HG03045 (cell line): Measurements from ENCODE around the gene CABCOCO1.
A peak's percentile ranks its signal among the peaks of the same experiment; 100 is the strongest.
"Not testable (repeated sequence)": the region's sequence is repeated elsewhere in the genome, so short reads cannot be mapped to it uniquely, and the experiment has no call there.

ENCODE experiments used
- ATAC-seq: cut with Tn5 transposase; IDR thresholded peaks from one replicate; pipeline ENCODE4 v1.9.1; 2021; ENCODE audit warnings: mild to moderate bottlenecking, moderate library complexity; ENCODE audit not compliant: unreplicated experiment

Gene CABCOCO1

GRCh38 chr10:61705022-61705613 is 42.4 kb downstream of the CABCOCO1 start:
- no peak for ATAC-seq

GRCh38 chr10:61708846-61709245 is 46.1 kb downstream of the CABCOCO1 start:
- ATAC-seq, result no peak

GRCh38 chr10:61712105-61712504 is 49.4 kb downstream of the CABCOCO1 start:
- not testable (repeated sequence) for ATAC-seq

- not testable (repeated sequence) for ATAC-seq
These were observed 56.7 kb downstream of the CABCOCO1 start for GRCh38 chr10:61719475-61719874.

- ATAC-seq, result no peak
These were observed 57.2 kb downstream of the CABCOCO1 start for GRCh38 chr10:61719906-61720305.

- no peak for ATAC-seq
These were observed 58.7 kb downstream of the CABCOCO1 start for GRCh38 chr10:61721431-61721830.

GRCh38 chr10:61725221-61725620 is 62.5 kb downstream of the CABCOCO1 start:
- not testable (repeated sequence) for ATAC-seq

GRCh38 chr10:61729596-61729995 is 66.9 kb downstream of the CABCOCO1 start:
- no peak for ATAC-seq

GRCh38 chr10:61730671-61731070 is 67.9 kb downstream of the CABCOCO1 start:
- ATAC-seq, result no peak

- ATAC-seq, result no peak
These were observed 68.9 kb downstream of the CABCOCO1 start for GRCh38 chr10:61731638-61732037.

- no peak for ATAC-seq
These were observed 70.0 kb downstream of the CABCOCO1 start for GRCh38 chr10:61732629-61733278.

- ATAC-seq, result no peak
These were observed 70.7 kb downstream of the CABCOCO1 start for GRCh38 chr10:61733358-61733940.

GRCh38 chr10:61735882-61736281 is 73.2 kb downstream of the CABCOCO1 start:
- ATAC-seq, result no peak

GRCh38 chr10:61737455-61737854 is 74.7 kb downstream of the CABCOCO1 start:
- ATAC-seq, result not testable (repeated sequence)

GRCh38 chr10:61742812-61743211 is 80.1 kb downstream of the CABCOCO1 start:
- ATAC-seq, result no peak

- ATAC-seq, result no peak
These were observed 81.7 kb downstream of the CABCOCO1 start for GRCh38 chr10:61744469-61744868.

GRCh38 chr10:61746377-61746776 is 83.6 kb downstream of the CABCOCO1 start:
- ATAC-seq, result no peak

GRCh38 chr10:61747307-61747706 is 84.6 kb downstream of the CABCOCO1 start:
- ATAC-seq, result no peak

- no peak for ATAC-seq
These were observed 86.6 kb downstream of the CABCOCO1 start for GRCh38 chr10:61749291-61749690.

GRCh38 chr10:61750943-61751471 is 88.3 kb downstream of the CABCOCO1 start:
- ATAC-seq, result peak; percentile 96

GRCh38 chr10:61751599-61751998 is 88.9 kb downstream of the CABCOCO1 start:
- ATAC-seq, result no peak
